Effector memory CD8-positive, alpha-beta T cell (primary cell): ENCODE measurements around the gene ARF5.

Experiments used
- ATAC-seq: fragments of 150-1000 bp; cut with Tn5 transposase; replicated peaks from 2 replicates; pipeline ENCODE4 v1.10.0; 2021; ENCODE audit warnings: mild to moderate bottlenecking, moderate library complexity
- DNase-seq, 3 experiments: peaks; one replicate each; pipeline ENCODE4 v3.0.0; 2021
- H3K27ac Mint-ChIP-seq, 2 donors: one replicate each; pipeline ENCODE4 v1.8.0; 2022; ENCODE audit warnings: mild to moderate bottlenecking in 2 of 2, mixed read lengths in 2 of 2, moderate library complexity in 2 of 2
- H3K27me3 Mint-ChIP-seq, 2 donors: one replicate each; pipeline ENCODE4 v1.8.0; 2022; ENCODE audit warnings: mixed read lengths in 2 of 2
- H3K36me3 Mint-ChIP-seq: one replicate; pipeline ENCODE4 v1.8.0; 2022; ENCODE audit warnings: mild to moderate bottlenecking, moderate library complexity, mixed read lengths; ENCODE audit not compliant: insufficient read depth
- H3K4me1 Mint-ChIP-seq, 2 donors: one replicate each; pipeline ENCODE4 v1.8.0; 2022; ENCODE audit warnings: low read depth in 2 of 2, mixed read lengths in 2 of 2
- H3K4me3 Mint-ChIP-seq, 2 donors: one replicate each; pipeline ENCODE4 v1.8.0; 2022; ENCODE audit warnings: mild to moderate bottlenecking in 2 of 2, mixed read lengths in 2 of 2, moderate library complexity in 2 of 2
- H3K9me3 Mint-ChIP-seq, 2 donors: one replicate each; pipeline ENCODE4 v1.8.0; 2022; ENCODE audit warnings: mixed read lengths in 2 of 2

The ARF5 gene

DNA sequence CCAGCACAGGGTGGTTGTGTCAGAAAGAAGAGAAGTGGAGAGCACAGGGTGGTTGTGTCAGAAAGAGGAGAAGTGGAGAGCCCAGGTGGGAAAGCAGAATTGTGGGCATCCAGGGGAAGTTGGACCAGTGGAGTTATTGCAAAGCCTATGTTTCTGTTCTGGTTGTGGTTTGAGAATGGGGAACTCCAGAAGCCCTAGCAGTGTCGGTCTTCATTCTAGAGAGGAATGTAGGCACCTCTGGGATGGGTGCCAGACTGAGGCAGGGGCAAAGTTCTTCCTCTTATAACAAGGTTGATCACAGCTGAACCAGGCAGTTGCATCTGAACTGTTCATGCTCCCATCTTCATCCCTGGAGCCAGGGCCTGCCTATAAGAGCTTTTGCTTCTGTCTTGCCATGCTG is 6.3 kb downstream of the ARF5 start:
- Mint-ChIP-seq H3K9me3 (no peaks in the 10 kb centered on the region), H3K4me1 (peaks cover 6 to 12% of the 10 kb centered on the region in 2 donors), H3K4me3 (no peak overlapping the region), H3K27ac (peak overlapping the region in 1 of 2 donors; percentile 6), H3K36me3 (peaks cover 17% of the 10 kb centered on the region), H3K27me3 (no peaks in the 10 kb centered on the region)
- ATAC-seq (no peak), DNase-seq (no peak)

DNA sequence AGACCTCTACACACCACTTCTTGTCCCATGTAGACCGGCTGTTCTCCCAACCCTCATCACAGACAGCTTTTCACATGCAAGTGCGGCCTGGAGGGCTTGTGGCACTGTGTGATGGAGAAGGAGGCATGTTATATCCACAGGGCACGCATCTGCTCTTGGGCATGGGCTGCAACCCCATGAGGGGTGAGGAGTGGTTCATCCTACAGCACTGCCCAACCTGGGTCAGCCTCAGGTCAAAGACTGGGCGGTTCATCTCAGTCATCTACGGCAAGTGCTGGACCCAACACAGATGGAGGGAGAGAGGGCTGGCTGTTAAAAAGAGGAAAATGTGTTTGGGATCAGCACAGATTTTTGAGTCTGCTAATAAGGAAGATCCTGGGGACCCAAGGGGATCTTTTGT is 7.5 kb downstream of the ARF5 start:
- H3K36me3 Mint-ChIP-seq = peaks cover 12% of the 10 kb centered on the region
- H3K4me1 Mint-ChIP-seq = peaks cover 0 to 6% of the 10 kb centered on the region in 2 donors
- no peak overlapping the region for H3K27ac Mint-ChIP-seq
- ATAC-seq (no peak), DNase-seq (no peak)
- H3K9me3 Mint-ChIP-seq = no peaks in the 10 kb centered on the region
- no peak overlapping the region for H3K4me3 Mint-ChIP-seq
- H3K27me3 Mint-ChIP-seq = no peaks in the 10 kb centered on the region

DNA sequence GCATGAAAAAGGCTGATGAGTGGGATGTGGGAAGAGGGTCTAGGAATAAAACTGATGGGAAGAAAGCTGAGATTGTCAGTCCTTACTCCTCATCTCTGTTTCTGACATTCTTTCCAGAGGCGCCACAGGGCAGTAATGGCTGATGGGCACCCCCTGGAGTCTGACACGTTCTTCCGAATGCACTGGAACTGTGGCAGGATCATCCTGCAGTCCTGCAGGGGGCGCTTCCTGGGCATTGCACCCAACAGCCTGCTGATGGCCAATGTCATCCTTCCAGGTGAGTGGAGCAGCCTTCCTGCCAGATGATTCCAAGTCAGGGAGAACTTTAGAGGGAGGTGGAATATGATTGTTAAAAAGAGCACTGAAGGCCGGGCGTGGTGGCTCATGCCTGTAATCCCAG is 10.1 kb downstream of the ARF5 start:
- H3K9me3 Mint-ChIP-seq = no peaks in the 10 kb centered on the region
- no peak for ATAC-seq
- no peak overlapping the region for H3K4me3 Mint-ChIP-seq
- DNase-seq = no peak
- H3K27me3 Mint-ChIP-seq = no peaks in the 10 kb centered on the region
- no peak overlapping the region for H3K27ac Mint-ChIP-seq
- H3K36me3 Mint-ChIP-seq = peaks cover 3% of the 10 kb centered on the region
- no peaks in the 10 kb centered on the region for H3K4me1 Mint-ChIP-seq

DNA sequence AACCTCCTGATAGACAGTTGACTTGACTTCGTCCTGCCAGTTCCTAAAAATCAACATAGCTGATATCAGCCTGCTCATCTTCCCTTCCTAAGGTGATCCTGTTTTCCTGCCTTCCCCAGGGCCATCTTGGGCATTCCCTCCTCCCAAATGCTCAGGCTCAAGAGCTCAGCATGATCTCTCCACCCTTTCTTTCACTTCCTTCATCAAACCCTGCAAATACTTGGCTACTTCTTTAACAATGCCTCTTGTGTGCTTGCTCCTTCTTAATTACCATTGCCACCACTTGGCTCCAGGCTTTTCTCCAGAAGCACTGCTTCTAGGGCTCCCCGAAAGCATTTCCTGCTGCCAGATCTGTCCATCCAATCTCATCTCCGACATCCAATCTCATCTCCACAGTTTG is 12.7 kb downstream of the ARF5 start:
- Mint-ChIP-seq H3K36me3 (peaks cover 3% of the 10 kb centered on the region), H3K4me3 (no peak overlapping the region), H3K27ac (no peak overlapping the region), H3K4me1 (no peaks in the 10 kb centered on the region), H3K9me3 (no peaks in the 10 kb centered on the region), H3K27me3 (no peaks in the 10 kb centered on the region)
- DNase-seq (no peak), ATAC-seq (no peak)

DNA sequence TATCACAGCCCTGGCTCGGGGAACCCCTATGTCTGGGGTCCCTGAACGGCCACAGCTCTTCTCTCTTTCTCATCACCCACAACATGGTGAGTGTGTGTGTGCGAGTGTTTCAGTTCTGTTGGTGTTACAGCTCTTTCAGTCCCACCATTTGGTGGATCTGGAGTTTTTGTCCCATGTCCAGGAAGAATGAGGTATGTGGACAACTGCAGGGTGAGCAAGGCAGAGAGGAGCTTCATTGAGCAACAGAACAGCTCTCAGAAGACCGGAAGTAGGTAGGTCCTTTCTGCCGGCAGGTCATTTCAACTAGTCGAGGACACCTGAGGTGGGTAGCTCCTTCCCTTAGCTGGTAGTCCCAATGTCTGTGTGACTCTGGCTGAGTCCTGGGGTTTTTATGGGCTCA is 20.2 kb downstream of the ARF5 start:
- no peaks in the 10 kb centered on the region for H3K36me3 Mint-ChIP-seq
- no peak for ATAC-seq
- no peak for DNase-seq
- H3K9me3 Mint-ChIP-seq = no peaks in the 10 kb centered on the region
- no peak overlapping the region for H3K27ac Mint-ChIP-seq
- H3K4me3 Mint-ChIP-seq = no peak overlapping the region
- no peaks in the 10 kb centered on the region for H3K4me1 Mint-ChIP-seq
- peaks cover 29 to 32% of the 10 kb centered on the region in 2 donors for H3K27me3 Mint-ChIP-seq

DNA sequence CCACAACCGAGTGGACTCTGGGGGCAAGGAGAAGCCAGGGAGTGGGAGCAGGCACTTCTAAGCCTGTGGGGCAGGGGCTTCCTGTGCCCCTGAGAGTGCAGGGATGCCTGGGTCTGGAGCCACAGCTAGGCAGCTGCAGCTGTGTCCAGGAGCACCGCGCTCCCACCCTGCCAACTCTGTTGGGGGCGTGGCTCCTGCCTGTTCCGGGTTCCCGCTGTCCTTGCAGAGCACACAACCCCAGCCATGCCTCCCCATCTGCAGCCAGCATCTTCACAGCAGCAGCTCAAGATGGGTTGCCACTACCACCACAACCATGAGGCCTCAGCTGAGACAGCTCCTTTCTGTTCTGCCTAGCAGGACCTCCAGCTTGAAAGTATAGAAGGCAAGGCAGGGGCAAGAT is 21.1 kb downstream of the ARF5 start:
- Mint-ChIP-seq H3K4me3 (no peak overlapping the region), H3K27me3 (peaks cover 36 to 41% of the 10 kb centered on the region in 2 donors), H3K36me3 (no peaks in the 10 kb centered on the region), H3K4me1 (no peaks in the 10 kb centered on the region), H3K27ac (no peak overlapping the region), H3K9me3 (no peaks in the 10 kb centered on the region)
- ATAC-seq = no peak
- DNase-seq = no peak

DNA sequence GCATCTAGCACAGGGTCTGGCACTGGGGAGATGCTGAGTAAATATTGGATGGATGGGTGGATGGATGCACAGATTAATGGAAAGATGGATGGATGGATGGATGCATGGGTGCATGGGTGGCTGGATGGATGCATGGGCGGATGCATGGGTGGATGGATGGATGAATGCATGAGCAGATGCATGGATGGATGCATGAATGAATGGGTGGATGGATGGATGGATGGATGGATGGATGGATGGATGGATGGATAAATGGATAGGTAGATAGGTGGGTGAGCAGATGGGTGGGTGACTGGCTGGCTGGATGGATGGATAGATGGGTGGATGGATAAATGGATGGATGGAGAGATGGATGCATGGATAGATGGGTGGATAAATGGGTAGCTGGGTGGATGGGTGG is 24.1 kb downstream of the ARF5 start:
- no peak overlapping the region for H3K27ac Mint-ChIP-seq
- no peak overlapping the region for H3K4me3 Mint-ChIP-seq
- no peaks in the 10 kb centered on the region for H3K9me3 Mint-ChIP-seq
- DNase-seq (no peak), ATAC-seq (no peak)
- H3K27me3 Mint-ChIP-seq = peaks cover 60 to 70% of the 10 kb centered on the region in 2 donors
- H3K4me1 Mint-ChIP-seq = no peaks in the 10 kb centered on the region
- no peaks in the 10 kb centered on the region for H3K36me3 Mint-ChIP-seq

DNA sequence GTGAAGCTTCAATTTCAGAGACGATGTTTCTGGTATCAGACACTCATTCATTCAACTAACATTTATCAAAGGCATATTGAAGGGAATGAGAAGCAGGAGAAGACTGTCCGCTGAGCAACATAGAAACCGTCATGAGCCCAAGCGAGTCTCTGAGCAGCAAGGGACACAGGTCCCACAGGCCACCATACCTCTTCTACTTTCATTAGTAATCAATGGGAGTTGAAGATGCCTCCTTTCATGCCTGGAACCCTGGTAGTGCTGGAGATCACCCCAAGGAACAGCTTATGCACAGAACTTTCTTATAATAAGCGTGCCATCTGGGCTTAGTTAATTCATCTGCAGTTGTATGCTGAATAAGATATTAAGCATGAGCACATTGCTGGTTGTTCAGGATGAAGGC is 28.5 kb downstream of the ARF5 start:
- Mint-ChIP-seq H3K36me3 (peaks cover 3% of the 10 kb centered on the region), H3K9me3 (no peaks in the 10 kb centered on the region), H3K4me3 (no peak overlapping the region), H3K27ac (no peak overlapping the region), H3K4me1 (peaks cover 7 to 10% of the 10 kb centered on the region in 2 donors), H3K27me3 (peaks cover 90 to 100% of the 10 kb centered on the region in 2 donors)
- no peak for ATAC-seq
- no peak for DNase-seq

DNA sequence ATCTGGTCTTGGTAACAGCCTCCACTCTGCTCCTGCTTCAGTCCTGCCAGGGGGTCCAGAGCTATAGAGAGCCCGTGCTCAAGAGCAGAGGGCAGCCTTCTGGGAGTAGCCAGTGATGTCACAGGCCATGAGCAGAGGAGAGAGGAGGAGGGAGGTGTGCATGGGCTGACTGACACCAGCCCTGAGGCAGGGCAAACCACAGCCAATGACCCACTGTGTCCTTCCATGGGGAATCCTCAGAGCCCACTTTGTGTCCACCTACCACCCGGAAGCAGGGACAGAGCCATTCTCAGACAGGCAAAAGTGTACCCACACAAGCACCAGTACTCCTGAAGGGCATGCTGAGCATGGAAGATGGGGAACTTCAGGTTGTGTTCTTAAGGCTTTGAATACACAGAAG is 29.8 kb downstream of the ARF5 start, which contains the start of gene PAX4:
PAX4 (minus strand) TSS at position 101 of the 400 bp plus-strand sequence. CDS start 2,214 bp downstream, outside the sequence.
- Mint-ChIP-seq H3K36me3 (peaks cover 3% of the 10 kb centered on the region), H3K9me3 (no peaks in the 10 kb centered on the region)

DNA sequence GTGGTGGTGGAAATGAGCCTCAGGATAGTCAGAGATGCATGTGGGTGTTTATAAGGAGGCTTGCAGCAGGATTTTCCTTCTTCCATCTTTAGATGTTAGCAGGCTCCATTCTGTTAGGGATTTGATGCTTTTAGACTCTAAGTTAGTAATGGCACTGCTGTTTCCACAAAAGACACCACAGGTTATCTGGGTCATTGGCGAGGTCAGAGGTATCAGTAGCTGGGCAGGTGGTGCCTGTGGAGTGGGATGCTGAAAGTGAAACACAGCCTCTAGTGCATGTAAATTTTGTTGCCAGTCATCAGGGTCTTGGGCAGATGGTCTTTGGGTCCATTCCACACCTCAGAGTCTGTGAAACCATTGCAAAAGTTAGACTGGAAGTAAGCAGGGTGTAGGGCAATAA is 30.6 kb downstream of the ARF5 start:
- Mint-ChIP-seq H3K36me3 (peaks cover 3% of the 10 kb centered on the region), H3K9me3 (no peaks in the 10 kb centered on the region), H3K4me3 (no peak overlapping the region), H3K27me3 (peaks cover 84 to 94% of the 10 kb centered on the region in 2 donors), H3K27ac (no peak overlapping the region), H3K4me1 (peaks cover 7 to 10% of the 10 kb centered on the region in 2 donors)
- DNase-seq (no peak), ATAC-seq (no peak)

More for the DNA sequence above, 29.8 kb downstream of the ARF5 start, which contains the start of gene PAX4:
- Mint-ChIP-seq H3K27ac (no peak within 1 kb of the TSS), H3K4me1 (peaks cover 7 to 10% of the 10 kb centered on the region in 2 donors), H3K27me3 (peaks cover 87 to 98% of the 10 kb centered on the region in 2 donors), H3K4me3 (no peak within 1 kb of the TSS)
- no peak for DNase-seq
- no peak for ATAC-seq

DNA sequence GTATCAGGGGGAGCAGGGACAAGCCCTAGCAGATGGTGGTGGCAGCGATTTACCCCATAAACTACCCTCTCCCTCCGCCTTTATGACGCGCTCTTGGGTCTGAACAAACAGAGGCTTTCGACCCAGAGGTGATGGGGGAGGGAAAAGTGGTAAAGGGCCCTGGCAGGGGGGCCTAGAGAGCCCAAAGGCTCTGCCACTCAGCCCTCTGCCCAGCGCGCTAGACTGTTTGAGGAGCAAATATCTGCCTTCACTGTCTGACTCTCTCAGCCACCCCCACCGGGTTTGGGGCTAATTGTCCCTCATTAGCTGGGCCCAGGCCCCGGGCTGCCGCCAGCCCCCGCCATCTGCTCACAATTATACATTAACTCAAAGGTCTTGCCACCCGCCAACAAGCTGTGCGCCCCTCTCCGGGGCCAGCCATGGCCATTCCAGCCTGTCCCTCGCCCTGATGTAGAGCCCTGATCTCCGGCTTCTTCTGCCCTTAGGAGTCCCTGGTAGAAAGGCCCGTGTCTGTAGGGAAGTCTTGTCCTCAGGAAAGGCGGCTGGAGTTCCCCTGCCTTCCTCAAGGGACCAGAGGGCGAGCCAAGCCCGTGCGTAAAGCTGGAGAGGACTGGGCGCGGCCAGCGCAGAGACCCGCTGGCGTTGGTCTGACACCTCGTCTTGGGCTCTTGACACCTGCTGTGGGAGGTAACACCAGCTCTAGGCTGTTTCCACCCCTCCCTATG is 31.6 kb downstream of the ARF5 start:
- no peak overlapping the region for H3K27ac Mint-ChIP-seq
- H3K27me3 Mint-ChIP-seq = peaks cover 87 to 91% of the 10 kb centered on the region in 2 donors
- no peak for ATAC-seq
- H3K36me3 Mint-ChIP-seq = peaks cover 3% of the 10 kb centered on the region
- peaks cover 7 to 10% of the 10 kb centered on the region in 2 donors for H3K4me1 Mint-ChIP-seq
- no peak overlapping the region for H3K4me3 Mint-ChIP-seq
- DNase-seq = no peak
- no peaks in the 10 kb centered on the region for H3K9me3 Mint-ChIP-seq

DNA sequence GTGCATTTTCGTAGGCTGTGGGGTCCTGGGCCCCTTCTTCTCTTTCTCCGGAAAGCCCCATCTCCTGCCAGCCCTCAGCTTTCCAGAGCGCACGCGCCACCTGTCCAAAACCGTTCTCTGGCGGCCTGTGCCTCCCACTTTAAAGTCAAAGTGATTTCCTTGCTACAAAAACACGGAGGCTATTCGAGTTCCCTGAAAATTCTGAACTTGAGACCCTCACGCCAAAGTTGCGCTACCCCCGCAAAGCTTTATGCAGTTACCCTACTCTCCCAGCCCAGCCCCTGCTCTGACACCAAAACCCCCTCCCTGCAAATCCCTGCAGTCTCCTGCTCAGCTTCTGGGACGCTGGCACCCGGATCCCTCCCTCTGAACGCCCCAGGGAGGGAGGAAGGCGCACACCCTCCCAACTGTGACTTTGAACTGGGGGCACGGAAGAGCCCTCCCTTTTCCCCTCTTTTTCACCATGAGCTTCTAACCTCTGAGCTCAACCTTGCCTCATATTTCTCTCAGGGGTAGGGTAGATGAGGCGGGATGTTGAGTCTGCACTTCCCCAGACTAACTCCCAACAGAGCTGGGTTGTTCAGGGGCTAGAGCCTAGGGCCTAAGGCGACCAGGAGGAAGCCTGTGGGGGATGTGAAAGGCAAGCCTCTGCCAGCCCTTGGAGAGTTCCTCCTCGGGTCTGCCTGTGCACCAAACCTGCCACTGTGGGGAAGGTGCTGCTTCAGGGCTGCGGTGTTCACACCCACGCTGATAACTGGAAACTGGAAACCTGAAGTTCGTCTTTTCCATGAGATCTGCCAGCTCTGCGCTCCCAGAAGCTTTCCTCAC is 32.4 kb downstream of the ARF5 start:
- Mint-ChIP-seq H3K36me3 (peaks cover 3% of the 10 kb centered on the region), H3K9me3 (no peaks in the 10 kb centered on the region), H3K27me3 (peaks cover 85% of the 10 kb centered on the region in 2 donors), H3K4me3 (peak overlapping the region in 1 of 2 donors; percentile 36), H3K4me1 (peaks cover 7 to 10% of the 10 kb centered on the region in 2 donors), H3K27ac (no peak overlapping the region)
- ATAC-seq (no peak), DNase-seq (no peak)

DNA sequence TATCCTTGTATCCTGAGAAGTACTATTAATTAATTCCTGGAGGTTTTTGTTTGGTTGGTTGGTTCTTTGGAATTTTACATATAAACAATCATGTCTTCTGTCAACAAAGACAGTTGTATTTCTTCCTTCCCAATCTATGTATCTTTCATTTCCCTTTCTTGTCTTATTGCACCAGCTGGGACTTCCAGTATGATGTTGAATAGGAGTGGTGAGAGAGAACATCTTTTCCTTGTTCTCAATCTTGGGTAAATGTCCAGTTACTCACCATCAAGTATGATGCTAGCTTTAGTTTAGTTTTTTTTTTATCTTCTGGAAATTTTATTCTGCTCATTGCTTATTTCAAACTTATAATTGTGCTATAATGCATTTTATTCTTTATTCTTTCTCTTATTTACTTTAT is 37.1 kb downstream of the ARF5 start:
- ATAC-seq (no peak), DNase-seq (no peak)
- Mint-ChIP-seq H3K27me3 (peaks cover 38 to 41% of the 10 kb centered on the region in 2 donors), H3K9me3 (no peaks in the 10 kb centered on the region), H3K27ac (no peak overlapping the region), H3K36me3 (no peaks in the 10 kb centered on the region), H3K4me1 (peaks cover 6 to 10% of the 10 kb centered on the region in 2 donors), H3K4me3 (no peak overlapping the region)

DNA sequence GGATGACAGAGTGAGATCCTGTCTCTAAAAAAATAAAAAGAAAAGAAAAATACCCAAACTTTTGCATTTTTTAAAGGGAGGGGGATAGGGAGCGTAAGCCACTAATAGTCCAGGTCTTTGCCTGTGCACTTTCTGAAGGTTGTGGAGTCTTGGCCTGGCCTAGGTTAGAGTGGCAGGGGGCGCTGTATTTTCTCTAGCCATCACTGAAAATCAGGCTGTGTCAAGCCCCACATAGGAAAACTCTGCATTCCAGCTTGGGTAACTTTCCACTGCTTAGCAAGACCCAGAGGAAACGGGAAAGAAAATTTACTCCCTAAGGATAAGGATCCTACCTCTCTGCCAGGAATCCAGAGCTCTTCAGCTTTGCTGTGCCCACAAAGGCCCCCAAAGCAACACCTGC is 40.2 kb downstream of the ARF5 start:
- Mint-ChIP-seq H3K27ac (no peak overlapping the region), H3K4me1 (peaks cover 0 to 2% of the 10 kb centered on the region in 2 donors), H3K4me3 (no peak overlapping the region), H3K36me3 (no peaks in the 10 kb centered on the region), H3K9me3 (no peaks in the 10 kb centered on the region), H3K27me3 (peaks cover 34% of the 10 kb centered on the region in 2 donors)
- DNase-seq (no peak), ATAC-seq (no peak)
